ENCODE data around the gene ATP2A1.
A peak's percentile ranks its signal among the peaks of the same experiment; 100 is the strongest.
"Not testable (repeated sequence)": the region's sequence is repeated elsewhere in the genome, so short reads cannot be mapped to it uniquely, and the experiment has no call there.

ATP2A1 gene

GRCh38 chr16:28938721-28939120, 60.4 kb downstream of the ATP2A1 start:
- DNase-seq = no peak

DNA sequence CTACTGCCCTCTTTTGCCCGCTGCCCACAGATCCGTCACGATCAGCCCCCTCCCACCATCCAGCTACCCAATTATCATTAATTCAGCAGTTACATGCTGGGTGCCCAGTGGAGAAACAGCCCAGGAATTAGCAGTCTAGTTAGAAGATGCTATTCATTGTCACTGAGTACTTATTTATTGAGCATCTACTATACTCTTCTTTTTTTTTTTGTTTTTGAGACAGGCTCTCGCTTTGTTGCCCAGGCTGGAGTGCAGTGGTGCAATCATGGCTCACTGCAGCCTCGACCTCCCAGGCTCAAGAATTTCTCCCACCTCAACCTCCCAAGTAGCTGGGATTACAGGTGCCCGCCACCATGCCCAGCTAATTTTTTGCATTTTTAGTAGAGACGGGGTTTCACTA, 61.5 kb downstream of the ATP2A1 start:
- DNase-seq = not testable (repeated sequence)

DNA sequence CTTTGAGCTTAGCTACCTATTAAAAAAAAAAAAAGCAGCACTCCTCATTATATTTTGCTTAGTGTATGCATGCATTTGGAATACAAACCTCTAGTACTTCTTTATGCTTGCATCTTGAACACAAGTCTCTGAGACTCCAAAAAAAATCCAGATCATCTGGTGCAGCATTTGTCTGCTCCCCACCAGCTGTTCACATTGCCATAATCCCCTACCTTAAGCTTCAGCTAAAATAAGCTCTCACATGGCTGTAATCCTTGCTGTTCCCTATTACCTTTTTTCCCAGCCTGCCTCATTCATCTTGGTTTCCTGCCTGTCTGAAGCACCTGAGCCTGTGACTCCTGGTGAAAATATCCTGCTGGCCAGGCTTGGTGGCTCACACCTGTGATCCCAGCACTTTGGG, 65.0 kb downstream of the ATP2A1 start:
- DNase-seq = no peak

- DNase-seq = no peak
Observed at GRCh38 chr16:28946681-28947080, 68.4 kb downstream of the ATP2A1 start.

- peak; percentile 100 for DNase-seq
Observed at GRCh38 chr16:28950648-28951409, 72.5 kb downstream of the ATP2A1 start, which contains the start of gene NFATC2IP. Gene NFATC2IP (plus strand): TSS chr16:28950937. CDS start chr16:28951012, 75 bp downstream.

- no peak for DNase-seq
Observed at GRCh38 chr16:28951410-28951943, 73.2 kb downstream of the ATP2A1 start.

Measured in stimulated activated CD4-positive, alpha-beta T cell treated with anti-CD3 and anti-CD28 coated beads, Interleukin-1b, Interleukin-23, amount 100 ng/mL, for 48 hours (primary cell).